ENCODE results near the gene KCNK5.
A peak's percentile ranks its signal among the peaks of the same experiment; 100 is the strongest.

Gene KCNK5

GRCh38 chr6:39239527-39240154 lies 10.4 kb upstream of the KCNK5 start:
- no peak for DNase-seq

- no peak for DNase-seq
These were observed 7.5 kb upstream of the KCNK5 start for GRCh38 chr6:39236742-39237141.

GRCh38 chr6:39233333-39233732 lies 4.1 kb upstream of the KCNK5 start:
- DNase-seq: no peak

GRCh38 chr6:39231521-39232243 lies 2.4 kb upstream of the KCNK5 start:
- no peak for DNase-seq

GRCh38 chr6:39230654-39231035 lies 1.4 kb upstream of the KCNK5 start:
- no peak for DNase-seq

GRCh38 chr6:39228111-39228971 lies 934 bp downstream of the KCNK5 start:
- DNase-seq: no peak

- no peak for DNase-seq
These were observed 1.8 kb downstream of the KCNK5 start for GRCh38 chr6:39227476-39227875.

GRCh38 chr6:39226639-39227329 lies 2.5 kb downstream of the KCNK5 start:
- DNase-seq: no peak

- DNase-seq: no peak
These were observed 3.3 kb downstream of the KCNK5 start for GRCh38 chr6:39225946-39226437.

- no peak for DNase-seq
These were observed 3.7 kb downstream of the KCNK5 start for GRCh38 chr6:39225543-39225942.

- no peak for DNase-seq
These were observed 4.6 kb downstream of the KCNK5 start for GRCh38 chr6:39224523-39225182.

- DNase-seq: no peak
These were observed 5.3 kb downstream of the KCNK5 start for GRCh38 chr6:39224011-39224410.

GRCh38 chr6:39223555-39223954 lies 5.7 kb downstream of the KCNK5 start:
- no peak for DNase-seq

- DNase-seq: no peak
These were observed 6.2 kb downstream of the KCNK5 start for GRCh38 chr6:39223061-39223460.

GRCh38 chr6:39221779-39222641 lies 7.3 kb downstream of the KCNK5 start:
- DNase-seq: no peak

GRCh38 chr6:39221115-39221514 lies 8.2 kb downstream of the KCNK5 start:
- DNase-seq: no peak

- DNase-seq: peak; percentile 13
These were observed 10.3 kb downstream of the KCNK5 start for GRCh38 chr6:39218868-39219567.

GRCh38 chr6:39217177-39217864 lies 12.0 kb downstream of the KCNK5 start:
- no peak for DNase-seq

GRCh38 chr6:39215640-39216158 lies 13.6 kb downstream of the KCNK5 start:
- DNase-seq: no peak

Measured in NCI-H69 (cell line).